ENCODE measurements around the gene MACROD2.
"Not testable (repeated sequence)": the region's sequence is repeated elsewhere in the genome, so short reads cannot be mapped to it uniquely, and the experiment has no call there.

The MACROD2 gene

DNA sequence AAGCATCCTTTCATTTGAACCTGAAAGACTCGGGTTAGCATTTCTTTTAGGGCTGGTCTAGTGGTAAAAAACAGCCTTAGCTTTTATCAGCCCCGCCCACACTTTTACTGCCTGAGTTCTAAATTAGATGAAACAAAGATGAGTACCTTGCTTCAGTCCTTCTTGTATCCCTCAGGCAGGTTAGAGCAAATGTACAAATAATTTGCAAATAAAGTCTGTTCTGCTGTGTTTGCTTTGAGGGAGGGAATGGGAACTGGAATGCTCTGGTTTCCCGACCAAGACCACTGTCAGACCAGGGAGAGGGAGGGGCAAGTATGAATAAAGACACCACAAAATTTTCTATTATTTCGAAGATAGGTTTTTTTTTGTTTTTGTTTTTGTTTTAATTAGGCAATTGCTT is 427.6 kb downstream of the MACROD2 start:
- DNase-seq = no peak

DNA sequence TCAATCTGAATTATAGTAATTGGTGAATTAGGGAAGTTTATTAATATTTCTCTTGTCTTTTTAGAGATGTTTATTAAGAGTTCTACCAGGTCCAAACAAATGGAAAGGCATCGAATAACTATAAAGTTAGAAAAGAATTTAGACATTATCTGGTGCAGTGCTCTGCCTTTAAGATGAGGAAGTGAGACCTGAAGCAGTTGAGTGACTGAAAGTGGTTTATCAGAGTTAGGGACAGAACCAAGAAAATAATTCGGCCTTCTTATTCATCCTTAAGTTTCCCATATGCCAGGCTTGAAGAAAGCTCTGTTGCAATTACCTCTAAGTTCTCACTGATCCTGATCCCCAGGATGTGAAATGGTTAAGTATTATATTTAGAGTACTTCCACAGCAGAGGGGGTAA is 436.3 kb downstream of the MACROD2 start:
- DNase-seq = no peak

DNA sequence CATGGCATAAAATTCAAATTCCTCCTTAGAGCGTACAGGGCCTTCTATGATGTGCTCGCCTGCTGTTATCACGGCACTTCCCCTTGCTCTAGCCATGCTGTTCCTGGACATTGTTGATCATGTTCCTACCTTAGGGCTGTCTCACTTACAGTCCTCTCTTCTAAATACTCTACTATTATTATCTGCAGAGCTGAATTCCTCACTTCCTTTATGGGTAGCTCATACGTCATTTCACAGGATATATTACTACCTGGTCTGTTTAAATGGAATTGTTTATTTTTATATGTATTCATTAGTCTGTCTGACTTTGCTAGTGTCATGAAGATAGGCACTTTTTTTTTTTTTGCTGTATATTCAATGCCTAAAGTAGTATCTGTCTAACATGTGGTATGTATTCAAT is 436.8 kb downstream of the MACROD2 start:
- DNase-seq = no peak

DNA sequence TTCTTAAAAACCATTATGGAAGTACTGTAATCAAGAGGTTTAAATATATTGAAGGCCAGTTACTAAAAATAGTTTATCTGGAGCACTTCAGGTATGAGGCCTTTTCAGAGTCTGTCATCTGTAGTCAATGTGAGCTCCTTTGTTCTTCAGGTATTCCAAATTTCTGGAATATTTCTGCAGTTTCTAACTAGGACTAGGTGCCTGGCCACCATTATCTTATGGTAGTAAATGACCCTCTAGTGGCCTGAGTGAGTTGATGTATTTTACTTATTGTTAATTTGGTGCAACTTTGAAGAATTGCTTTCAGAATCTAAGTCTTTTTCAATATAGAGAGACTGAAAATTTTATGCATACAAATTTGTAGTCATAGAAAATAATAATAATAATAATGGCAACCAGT is 437.3 kb downstream of the MACROD2 start:
- no peak for DNase-seq

DNA sequence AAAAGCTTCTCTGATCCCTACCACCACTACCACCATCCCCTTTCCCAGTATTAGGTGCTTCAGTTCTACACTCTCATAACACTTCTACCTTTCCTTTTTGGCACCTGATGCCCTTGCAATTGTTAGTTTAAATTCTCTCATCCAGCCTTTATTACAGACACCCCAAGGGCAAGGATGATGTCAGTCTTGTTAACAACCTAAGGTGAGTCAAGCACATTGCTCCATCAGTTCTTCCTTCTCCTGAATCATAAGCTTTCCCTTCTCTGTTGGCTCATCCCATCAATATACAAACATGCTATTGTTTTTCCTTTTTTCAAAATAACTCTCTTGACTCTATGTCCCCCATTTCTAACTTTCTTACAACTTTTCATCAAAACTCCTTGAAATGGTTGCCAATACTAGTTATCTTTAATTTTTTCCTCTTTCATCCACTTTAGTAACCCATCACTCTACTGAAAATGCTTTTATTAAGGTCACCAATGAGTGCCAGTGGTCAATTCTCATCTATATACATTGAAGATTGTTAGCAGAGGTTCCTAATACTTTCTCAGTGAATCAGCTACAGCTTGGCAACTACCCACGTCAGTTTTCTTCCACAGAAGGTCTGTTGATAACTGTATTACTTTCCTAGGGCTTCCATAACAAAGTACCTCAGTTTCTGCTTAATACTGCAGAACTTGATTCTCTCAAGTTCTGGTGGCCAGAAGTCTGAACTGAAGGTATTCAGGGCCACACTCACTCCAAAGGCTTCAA is 439.2 kb downstream of the MACROD2 start:
- no peak for DNase-seq

DNA sequence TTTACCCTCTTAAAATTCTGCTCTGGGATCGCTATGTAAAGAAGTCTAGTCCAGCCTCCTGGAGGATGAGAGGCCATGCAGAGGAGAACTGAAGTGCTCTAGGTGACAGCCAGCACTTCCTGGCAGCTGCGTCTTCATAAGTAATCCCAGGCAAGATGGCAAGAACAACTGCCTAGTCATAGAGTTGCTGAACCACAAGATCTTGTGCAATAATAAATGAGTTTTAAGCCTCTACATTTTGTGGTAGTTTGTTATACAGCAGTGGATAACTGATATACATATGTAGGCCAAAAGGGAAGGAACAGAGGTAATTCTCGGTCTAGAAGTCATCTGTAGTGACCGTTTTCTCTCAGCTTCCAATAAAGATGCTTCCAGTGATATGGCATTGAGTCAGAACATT is 445.9 kb downstream of the MACROD2 start:
- no peak for DNase-seq

DNA sequence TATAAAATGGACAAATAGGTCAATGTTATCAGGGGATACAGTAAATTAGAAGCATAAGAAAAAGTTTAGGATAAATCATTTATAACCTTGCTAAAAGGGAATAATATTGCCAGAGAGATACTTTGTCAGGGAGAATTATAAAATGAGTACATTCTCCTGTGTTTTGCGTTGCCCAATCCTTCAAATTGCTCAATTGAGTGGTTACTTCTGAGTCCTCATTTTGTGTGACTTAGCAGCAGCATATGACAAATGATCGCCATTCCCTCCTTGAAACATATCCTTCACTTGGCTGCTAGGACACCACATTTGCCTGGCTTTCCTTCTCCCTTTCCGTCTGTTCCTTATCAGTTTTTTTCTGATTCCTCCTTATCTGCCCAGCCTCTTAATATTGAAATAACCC is 448.8 kb downstream of the MACROD2 start:
- DNase-seq = no peak

DNA sequence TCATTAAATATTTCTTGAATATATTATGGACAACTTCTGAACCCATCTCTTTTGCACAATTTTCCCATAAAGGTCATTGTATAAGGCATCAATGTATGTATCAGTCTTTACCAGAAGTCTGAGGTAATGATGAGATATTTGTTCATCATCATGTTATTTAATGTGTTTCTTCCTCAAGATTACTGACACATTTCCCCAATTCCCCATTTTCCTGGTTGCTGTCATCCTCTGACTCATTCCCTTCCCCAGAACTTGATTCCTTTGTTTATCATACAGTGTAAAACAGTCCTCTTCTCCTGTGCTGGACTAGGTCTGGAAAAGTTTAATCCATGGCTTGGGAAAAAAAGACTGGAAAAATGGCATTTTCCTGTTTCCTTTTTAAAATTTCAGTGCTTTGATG is 450.0 kb downstream of the MACROD2 start:
- no peak for DNase-seq

DNA sequence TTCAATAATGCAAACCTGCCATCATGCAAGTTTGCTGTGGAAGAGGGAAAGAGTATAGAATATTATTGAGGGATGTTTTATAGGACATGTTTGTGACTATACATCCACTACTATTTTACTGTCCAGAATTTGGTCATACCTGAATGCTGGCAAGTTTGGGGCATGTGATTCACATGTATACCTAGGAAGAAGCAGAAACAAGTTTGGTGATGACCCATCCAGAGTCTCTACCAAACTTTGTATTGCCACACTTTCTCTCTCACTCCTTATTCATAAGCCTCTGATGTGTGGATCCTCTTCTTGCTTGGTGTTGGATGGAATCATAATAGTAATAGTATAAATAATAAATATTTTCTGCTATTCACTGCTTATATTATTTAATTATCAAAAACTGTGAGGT is 450.6 kb downstream of the MACROD2 start:
- no peak for DNase-seq

DNA sequence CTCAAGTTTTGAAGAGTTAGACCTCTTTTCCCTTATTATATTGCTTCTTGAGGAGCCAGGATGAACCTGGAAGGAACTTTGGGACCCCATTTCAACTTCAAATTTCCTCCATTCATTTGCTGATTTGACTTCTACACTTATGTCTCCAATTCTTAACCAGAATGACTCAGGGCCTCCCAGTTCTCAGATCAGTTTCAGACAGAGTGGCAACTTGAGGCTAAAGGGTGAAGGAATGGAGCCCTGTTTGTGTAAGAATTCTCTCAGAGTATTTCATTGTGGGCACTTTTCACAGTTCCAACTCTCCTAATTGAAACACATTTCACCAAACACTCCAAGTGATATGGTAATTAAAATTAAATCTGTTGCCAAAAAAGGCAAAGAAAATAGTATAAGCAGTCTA is 451.1 kb downstream of the MACROD2 start:
- no peak for DNase-seq

DNA sequence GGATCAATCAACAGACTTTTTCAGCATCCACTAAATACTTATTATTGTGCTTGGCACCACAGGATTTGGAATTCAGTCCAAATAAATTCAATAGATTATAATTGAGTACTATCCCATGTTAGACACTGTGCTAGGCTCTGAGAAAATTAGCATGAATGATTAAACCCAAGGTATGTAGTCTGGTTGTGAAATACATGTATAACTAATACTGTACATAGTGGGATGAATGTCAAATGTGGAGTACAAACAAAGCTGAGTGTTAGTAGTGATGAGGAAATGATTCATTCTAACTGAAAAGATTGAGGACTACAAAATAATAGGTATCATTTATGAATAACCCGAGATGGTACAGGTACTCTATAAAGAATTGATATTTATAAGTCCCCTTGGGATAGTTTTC is 454.0 kb downstream of the MACROD2 start:
- DNase-seq = no peak

DNA sequence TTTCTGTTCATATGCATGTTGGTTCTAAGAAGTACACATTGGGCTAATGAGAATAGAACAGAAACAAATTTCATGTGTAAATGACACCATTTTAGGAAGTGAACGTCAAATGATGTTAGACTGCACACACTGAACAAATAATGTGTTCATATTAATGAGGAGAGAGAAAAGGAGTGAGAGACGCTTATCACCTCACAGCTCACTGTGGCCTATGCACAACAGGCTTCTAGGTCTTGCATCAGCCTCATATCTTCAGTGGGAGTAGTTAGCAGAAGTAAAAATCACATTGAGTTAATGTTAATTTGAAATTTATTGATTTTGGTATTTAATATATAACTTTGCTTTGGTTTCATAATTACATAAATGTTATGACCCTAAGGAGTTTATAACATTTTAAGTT is 454.9 kb downstream of the MACROD2 start:
- no peak for DNase-seq

DNA sequence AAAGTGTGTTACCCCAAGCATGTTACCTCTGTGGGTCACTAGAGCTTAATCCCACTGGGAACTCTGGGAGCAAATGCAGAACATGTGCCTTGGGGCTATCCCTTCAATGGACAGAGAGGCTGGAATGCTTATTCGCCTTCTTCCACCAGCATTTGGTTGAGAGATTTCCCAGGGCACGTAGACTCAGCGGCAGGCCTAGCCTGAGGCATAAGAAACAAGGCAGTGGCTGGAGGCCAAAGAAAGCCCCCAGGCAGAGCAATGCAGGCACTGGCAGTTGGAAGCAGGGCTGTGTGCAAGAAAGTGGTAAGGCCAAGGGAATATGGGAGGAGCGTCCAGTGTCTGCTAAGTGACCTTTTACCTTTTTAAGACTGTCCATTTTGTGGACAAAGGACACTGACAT is 456.1 kb downstream of the MACROD2 start:
- no peak for DNase-seq

DNA sequence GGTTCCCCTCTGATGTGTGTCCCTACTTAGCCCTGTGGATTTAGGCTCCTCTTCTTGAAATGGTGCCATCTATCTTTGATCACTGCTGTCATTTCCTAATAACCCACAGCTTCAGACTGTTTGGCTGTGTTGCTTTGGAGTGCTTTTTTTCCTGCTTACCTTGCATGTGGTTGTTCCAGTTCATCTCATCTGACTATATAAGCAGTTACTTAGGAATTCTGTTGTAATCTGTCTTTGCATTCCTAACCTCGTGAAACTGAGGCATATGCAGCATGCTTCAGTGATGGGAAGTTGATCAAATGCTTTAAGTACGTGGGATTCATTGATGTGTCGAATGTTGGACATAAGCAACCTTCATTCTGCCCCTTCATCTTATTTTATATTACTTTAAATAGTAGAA is 457.9 kb downstream of the MACROD2 start:
- no peak for DNase-seq

DNA sequence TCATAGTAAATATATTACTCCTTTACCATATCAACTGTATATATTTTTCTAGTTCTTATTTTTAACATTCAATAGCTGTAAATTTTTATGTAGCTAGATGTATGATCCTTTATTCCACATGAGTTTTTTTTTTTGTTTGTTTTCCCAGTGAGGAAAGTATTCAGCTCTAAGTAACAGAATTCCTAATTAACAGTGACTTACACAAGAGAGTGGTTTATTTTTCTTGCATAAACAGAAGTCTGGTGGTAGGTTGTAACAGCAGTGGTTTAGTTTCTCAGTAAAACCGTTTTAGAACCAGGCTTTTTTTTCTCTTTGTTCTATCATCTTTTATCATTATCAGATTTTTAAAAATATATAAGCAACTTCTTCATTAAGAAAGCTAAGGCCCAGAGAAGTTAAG is 459.0 kb downstream of the MACROD2 start:
- no peak for DNase-seq

DNA sequence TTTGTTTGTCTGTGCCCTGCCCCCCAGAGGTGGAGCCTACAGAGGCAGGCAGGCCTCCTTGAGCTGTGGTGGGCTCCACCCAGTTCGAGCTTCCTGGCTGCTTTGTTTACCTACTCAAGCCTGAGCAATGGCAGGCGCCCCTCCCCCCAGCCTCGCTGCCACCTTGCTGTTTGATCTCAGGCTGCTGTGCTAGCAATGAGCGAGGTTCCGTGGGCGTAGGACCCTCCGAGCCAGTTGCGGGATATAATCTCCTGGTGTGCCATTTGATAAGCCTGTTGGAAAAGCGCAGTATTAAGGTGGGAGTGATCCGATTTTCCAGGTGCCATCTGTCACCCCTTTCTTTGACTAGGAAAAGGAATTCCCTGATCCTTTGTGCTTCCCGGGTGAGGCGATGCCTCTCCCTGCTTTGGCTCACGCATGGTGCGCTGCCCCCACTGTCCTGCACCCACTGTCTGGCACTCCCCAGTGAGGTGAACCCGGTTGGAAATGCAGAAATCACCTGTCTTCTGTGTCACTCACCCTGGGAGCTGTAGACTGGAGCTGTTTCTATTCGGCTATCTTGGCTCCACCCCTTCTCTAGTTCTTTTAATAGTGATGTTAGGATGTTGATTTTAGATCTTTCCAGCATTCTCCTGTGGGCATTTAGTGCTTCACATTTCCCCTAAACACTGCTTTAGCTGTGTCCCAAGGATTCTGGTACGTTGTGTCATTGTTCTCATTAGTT is 471.9 kb downstream of the MACROD2 start:
- not testable (repeated sequence) for DNase-seq

DNA sequence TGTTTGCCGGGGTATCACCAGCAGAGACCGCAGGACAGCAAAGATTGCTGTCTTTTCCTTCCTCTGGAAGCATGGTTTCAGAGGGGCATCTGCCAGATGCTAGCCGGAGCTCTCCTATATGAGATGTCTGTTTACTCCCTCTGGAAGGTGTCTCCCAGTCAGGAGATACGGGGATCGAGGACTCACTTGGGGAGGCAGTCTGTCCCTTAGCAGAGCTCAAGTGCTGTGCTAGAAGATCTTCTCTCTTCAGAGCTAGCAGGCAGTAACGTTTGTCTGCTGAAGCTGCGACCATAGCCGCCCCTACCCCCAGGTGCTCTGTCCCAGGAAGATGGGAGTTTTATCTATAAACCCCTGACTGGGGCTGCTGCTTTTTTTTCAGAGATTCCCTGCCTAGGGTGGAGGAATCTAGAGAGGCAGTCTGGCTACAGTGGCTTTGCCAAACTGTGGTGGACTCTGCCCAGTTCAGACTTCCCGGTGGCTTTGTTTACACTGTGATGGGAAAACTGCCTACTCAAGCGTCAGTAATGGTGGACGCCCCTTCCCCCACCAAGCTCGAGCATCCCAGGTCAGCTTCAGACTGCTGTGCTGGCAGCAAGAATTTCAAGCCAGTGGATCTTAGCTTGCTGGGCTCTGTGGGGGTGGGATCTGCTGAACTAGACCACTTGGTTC is 475.0 kb downstream of the MACROD2 start:
- no peak for DNase-seq

DNA sequence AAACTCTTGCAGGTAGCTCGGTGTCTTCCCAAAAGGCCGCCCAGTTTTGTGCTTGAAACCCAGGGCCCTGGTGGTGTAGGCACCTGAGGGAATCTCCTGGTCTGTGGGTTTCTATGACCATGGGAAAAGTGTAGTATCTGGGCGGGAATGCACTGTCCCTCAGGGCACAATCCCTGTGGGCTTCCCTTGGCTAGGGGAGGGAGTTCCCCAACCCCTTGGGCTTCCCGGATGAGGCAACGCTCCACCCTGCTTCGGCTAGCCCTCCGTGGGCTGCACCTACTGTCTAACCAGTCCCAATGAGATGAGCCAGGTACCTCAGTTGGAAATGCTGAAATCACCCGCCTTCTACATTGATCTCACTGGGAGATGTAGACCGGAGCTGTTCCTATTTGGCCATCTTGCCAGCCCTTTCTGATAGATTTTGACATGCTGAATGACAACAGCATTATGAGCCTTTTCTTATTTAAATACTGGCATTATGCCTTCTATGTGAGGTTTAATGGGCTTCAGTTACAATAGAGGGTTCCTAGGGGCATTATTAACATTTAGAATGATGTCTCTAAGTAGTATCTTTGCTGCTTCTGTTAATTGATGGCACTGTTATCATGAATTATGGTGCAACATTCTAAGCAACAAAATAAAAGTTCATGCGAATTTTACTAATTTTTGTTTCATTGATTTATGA is 475.8 kb downstream of the MACROD2 start:
- peak; percentile 5 for DNase-seq

DNA sequence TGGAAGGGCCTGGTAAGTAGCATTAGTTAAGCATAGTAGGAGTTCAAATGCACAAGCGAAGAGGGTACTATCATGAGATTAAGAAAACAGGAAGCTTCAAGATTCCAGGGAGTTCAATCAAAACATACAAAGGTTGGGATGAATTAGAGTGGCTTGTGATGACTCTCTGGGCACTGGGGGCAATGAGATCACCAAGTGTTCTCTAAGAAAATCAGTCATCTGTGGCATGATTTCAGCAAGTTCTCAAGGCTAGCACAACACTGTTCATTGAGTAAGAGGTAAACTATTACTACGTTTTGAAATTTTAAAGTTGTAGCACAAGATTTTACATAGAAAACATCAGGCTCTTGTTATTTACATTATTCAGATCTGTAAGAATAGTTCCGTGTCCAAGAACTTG is 481.8 kb downstream of the MACROD2 start:
- no peak for DNase-seq

DNA sequence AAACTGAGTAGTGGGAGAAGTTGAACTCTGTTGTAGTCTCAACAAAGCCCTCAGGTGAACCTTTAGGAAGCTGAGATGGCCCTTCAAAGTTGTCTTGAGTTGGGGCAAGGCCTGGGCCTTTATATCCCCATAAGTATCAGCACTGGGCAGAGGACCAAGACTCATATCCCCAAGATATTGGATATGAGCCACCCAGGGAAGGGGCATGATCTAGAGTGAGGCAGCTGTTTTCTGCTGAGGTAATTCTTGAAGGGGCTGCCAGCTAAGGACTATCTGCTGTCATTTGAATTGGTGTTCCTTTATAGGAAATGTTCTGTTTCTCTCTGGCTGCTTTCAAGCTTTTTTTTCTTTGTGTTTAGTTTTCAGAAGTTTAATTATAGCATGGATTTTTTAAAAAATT is 482.8 kb downstream of the MACROD2 start:
- DNase-seq = no peak

DNA sequence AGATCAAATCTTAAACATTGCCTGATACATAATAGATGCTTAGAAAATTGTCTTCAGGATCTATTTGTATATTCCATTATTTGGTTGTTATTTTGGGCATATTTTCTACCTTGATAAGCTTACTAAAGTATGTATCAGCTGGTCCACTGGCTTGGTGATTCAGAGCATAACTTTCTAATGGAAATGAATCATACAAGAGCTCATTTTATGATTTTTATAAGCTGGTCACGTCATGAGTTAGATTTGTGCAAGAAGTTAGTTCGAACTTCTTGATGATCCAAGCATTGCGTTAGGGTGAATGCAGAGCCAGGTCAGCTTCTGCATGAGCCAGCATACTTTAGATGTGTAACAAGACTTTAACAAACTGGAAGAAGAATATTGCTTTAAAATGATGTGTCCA is 486.5 kb downstream of the MACROD2 start:
- DNase-seq = no peak

DNA sequence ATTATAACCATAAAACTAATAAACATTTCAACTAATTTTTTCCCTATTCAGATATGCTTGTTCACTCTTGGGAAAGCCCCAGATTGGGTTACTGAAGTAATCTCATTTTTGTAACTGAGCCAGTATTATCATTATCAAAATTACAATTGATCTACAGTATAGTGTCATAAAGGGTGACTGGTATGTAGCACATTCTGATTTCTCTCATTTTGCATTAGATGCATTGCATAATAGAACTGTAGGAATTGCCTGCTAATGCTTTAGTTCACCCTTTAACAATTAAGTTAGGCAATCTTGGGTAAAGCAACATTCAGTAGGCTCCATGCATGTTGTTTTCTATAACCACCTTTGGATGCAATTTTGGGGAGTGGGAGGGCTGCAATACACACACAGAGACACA is 492.9 kb downstream of the MACROD2 start:
- DNase-seq = no peak

DNA sequence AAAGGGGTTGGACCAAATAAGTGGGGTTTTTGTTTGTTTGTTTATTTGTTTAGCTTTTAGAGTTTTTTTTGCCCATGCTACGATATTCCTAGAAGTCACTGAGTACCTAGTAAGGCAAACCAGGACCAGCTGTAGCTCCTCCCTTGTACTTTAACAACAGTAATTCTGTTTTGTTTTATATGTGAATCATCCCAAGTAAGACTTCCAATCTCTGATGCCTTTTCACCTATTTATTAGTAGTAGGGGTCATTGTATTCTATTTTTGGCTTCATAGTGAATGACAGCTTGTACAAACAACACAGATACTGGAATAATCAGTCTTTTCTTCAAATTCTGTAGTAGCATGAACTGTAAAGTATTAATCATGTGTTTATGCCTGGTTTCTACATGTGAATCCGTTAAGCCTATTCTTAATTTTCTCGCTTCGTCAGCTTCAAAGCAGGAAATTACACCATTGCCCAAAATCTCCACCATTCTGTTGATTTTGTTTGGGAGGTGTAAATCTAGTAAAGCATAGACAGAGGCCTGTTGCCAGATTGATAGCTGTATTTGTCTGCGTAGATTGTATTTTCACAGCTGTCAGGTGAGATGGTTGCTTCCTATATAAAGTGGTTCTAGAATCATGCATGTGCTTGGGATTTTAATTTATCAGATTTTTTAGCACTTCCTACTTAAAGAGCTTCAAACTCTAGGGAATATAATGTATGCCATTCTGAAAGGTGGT is 493.6 kb downstream of the MACROD2 start:
- DNase-seq = no peak
